WERI-Rb-1 (cell line): ENCODE measurements around the gene SLC2A8.

ENCODE experiments used
- DNase-seq: peaks from one replicate; pipeline ENCODE4 v3.0.0-alpha.2; 2020
- H3K27ac ChIP-seq: fragments of 250-450 bp; sonication (Bioruptor Pico); 2 replicates; pipeline ENCODE4 v1.5.1; 2020; ENCODE audit warnings: mild to moderate bottlenecking, moderate library complexity
- H3K27me3 ChIP-seq: fragments of 250-450 bp; sonication (Bioruptor Pico); 2 replicates; pipeline ENCODE4 v1.5.1; 2021; ENCODE audit warnings: mild to moderate bottlenecking, low read depth, moderate library complexity; ENCODE audit not compliant: insufficient read depth, severe bottlenecking
- H3K36me3 ChIP-seq: fragments of 250-450 bp; sonication (Bioruptor Pico); 2 replicates; pipeline ENCODE4 v1.5.1; 2020; ENCODE audit warnings: mild to moderate bottlenecking, moderate library complexity
- H3K4me3 ChIP-seq: 2 replicates; pipeline ENCODE4 v1.5.1; 2011; ENCODE audit warnings: low read depth, mild to moderate bottlenecking, control low read depth, low read length
- H3K9me3 ChIP-seq: fragments of 250-450 bp; sonication (Bioruptor Pico); 2 replicates; pipeline ENCODE4 v1.5.1; 2021; ENCODE audit warnings: mild to moderate bottlenecking, moderate library complexity; ENCODE audit not compliant: severe bottlenecking
- TF ChIP-seq, protein P1 (sequence below): IDR thresholded peaks from 2 replicates; pipeline ENCODE4 v1.5.1; 2011; ENCODE audit warnings: low read depth, mild to moderate bottlenecking, control low read depth, inconsistent platforms, low read length

Gene SLC2A8

DNA sequence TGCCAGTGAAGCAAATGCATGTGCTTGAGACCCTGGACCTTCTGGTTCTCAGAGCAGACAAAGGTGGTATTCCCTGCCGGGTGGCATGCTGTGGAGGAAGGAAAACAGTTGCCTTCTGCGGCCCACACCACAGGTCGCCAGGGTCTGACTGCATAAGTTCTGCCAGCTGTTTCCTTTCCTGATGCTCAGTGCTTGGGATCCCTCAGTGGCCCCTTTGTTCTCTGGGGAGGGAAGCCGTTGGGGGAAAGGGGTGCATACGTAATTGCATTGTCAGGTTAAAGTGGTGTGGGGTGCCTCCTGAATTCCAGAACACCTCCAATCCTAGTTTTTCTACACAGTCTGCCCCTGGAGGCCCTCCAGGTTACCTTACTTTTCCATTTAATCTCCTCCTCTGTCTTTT is 43.1 kb upstream of the SLC2A8 start:
- H3K36me3 ChIP-seq = peaks cover 41% of the 10 kb centered on the region
- H3K4me3 ChIP-seq = no peak overlapping the region
- no peaks in the 10 kb centered on the region for H3K9me3 ChIP-seq
- no peak for DNase-seq
- no peaks in the 10 kb centered on the region for H3K27me3 ChIP-seq
- H3K27ac ChIP-seq = peak overlapping the region; percentile 92
- TF ChIP-seq, protein P1, sequence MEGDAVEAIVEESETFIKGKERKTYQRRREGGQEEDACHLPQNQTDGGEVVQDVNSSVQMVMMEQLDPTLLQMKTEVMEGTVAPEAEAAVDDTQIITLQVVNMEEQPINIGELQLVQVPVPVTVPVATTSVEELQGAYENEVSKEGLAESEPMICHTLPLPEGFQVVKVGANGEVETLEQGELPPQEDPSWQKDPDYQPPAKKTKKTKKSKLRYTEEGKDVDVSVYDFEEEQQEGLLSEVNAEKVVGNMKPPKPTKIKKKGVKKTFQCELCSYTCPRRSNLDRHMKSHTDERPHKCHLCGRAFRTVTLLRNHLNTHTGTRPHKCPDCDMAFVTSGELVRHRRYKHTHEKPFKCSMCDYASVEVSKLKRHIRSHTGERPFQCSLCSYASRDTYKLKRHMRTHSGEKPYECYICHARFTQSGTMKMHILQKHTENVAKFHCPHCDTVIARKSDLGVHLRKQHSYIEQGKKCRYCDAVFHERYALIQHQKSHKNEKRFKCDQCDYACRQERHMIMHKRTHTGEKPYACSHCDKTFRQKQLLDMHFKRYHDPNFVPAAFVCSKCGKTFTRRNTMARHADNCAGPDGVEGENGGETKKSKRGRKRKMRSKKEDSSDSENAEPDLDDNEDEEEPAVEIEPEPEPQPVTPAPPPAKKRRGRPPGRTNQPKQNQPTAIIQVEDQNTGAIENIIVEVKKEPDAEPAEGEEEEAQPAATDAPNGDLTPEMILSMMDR = no peak

DNA sequence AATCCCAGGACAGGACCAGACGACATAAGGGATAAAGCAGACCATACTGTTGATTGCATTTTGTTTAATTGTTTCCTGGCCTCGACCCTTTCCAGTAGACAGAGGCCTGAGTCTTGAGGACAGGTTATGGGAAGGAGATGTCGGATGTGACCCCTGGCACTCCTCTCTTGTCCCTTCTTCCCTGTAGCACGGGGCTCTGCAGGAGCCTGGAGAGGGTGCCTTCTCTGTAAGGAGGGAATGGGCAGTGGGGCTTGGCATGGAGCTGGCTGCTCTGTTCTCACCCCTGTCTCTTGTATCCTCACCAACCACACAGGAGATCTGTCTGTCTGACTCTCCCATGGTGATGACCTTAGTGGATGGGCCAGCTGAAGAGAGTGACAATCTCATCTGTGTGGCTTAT is 40.1 kb upstream of the SLC2A8 start:
- no peak overlapping the region for H3K27ac ChIP-seq
- no peak for DNase-seq
- H3K27me3 ChIP-seq = no peaks in the 10 kb centered on the region
- H3K4me3 ChIP-seq = no peak overlapping the region
- TF ChIP-seq, protein P1 = no peak
- H3K36me3 ChIP-seq = peaks cover 63% of the 10 kb centered on the region
- H3K9me3 ChIP-seq = no peaks in the 10 kb centered on the region

DNA sequence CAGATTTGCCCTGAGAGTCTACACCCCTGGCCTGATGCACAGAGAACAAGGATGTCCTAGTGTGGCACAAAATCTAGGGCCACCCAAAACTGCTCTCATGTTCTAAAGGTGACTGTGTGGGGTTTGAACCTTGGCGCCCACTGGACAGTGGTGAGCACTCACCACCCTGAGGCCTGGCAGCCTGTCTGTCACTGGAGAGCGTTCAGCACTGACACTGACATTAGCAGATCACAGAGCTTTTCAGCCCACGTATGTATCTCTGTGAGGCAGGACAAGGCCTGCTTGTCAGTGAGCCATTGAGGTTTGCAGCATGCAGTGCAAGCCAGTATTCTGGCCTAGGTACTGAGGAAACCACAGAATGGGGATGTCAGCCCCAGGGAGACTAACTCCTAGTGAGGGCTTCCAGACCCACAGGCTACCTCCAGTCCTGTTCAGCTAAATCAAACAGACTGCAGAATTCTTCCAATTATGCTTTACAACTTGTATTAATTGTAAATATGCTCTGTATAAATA is 38.9 kb upstream of the SLC2A8 start:
- TF ChIP-seq, protein P1 = no peak
- Histone ChIP-seq H3K27ac (no peak overlapping the region; the same call in 1 of the 2 replicates), H3K27me3 (no peaks in the 10 kb centered on the region), H3K36me3 (peaks cover 72% of the 10 kb centered on the region), H3K4me3 (no peak overlapping the region), H3K9me3 (no peaks in the 10 kb centered on the region)
- DNase-seq = no peak

DNA sequence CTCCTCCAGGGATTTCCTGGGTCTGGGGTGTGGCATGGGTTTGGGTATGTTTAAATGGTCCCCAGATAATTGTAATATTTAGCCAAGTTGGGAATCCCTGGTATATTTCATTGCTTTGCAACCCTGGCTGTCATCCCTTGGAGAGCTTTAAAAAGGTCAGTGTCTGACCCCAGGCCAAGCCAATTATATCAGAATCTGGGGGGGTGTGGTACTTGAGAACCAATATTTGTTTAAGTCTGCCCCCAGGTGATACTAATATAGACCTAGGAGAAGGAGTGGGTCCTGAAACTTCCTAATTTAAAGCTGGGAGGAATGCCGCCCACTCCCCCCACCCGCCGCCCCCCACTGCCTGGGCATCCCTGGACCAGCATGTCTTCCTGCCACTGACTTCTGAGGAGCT is 38.2 kb upstream of the SLC2A8 start:
- peaks cover 79% of the 10 kb centered on the region for H3K36me3 ChIP-seq
- H3K4me3 ChIP-seq = no peak overlapping the region
- TF ChIP-seq, protein P1 = no peak
- no peak overlapping the region for H3K27ac ChIP-seq
- no peaks in the 10 kb centered on the region for H3K27me3 ChIP-seq
- no peak for DNase-seq
- no peaks in the 10 kb centered on the region for H3K9me3 ChIP-seq

DNA sequence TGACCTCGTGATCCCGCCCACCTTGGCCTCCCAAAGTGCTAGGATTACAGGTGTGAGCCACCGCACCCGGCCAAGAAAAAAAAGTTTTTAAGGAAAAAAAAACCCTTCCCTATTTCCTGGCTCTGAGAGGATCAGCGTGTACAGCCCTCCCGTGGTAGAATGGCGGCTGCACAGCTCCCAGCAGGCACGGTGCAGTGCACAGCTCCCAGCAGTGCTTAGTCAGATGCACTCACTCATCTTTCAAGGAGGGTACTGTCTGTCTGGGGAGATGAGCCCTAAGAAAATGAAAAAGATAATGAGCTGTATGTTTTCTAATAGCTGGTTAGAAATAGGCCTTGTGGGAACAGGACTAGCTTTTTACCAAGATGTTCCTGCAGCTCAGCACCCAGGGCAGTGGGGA is 36.7 kb upstream of the SLC2A8 start:
- DNase-seq = no peak
- Histone ChIP-seq H3K4me3 (no peak overlapping the region), H3K36me3 (peaks cover 86% of the 10 kb centered on the region), H3K9me3 (no peaks in the 10 kb centered on the region), H3K27ac (peak overlapping the region; percentile 13), H3K27me3 (no peaks in the 10 kb centered on the region)
- TF ChIP-seq, protein P1 = no peak

DNA sequence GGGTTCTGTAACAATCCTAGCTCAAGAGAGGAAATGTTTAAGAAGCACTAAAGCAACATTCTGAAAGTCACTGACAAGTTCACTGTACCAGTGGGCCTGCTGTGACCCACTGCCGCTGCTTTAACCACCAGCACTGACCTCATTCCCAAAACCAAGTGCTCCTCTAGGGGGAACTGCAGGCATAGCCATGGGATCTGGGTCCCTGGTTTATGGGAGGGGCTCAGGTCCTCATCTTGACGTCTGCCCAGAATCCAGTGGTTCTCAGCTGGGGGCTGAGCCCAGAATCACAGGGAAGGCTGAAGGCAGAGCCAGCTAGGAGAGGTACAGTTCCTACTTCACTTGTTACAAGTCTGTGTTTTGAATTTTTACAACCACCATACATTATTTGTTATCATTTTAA is 36.1 kb upstream of the SLC2A8 start:
- Histone ChIP-seq H3K4me3 (no peak overlapping the region), H3K27me3 (no peaks in the 10 kb centered on the region), H3K36me3 (peaks cover 86% of the 10 kb centered on the region), H3K27ac (peak overlapping the region; percentile 17), H3K9me3 (no peaks in the 10 kb centered on the region)
- peak; percentile 66 for DNase-seq
- TF ChIP-seq, protein P1 = peak; percentile 54
